Fibroblast of peridontal ligament (primary cell): ENCODE measurements around the gene COX8A.
"Not testable (repeated sequence)": the region's sequence is repeated elsewhere in the genome, so short reads cannot be mapped to it uniquely, and the experiment has no call there.

Experiments
- DNase-seq: peaks from one replicate; pipeline ENCODE4 v3.0.0-alpha.2; 2010; ENCODE audit errors: extremely low read depth

COX8A gene, protein sequence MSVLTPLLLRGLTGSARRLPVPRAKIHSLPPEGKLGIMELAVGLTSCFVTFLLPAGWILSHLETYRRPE

DNA sequence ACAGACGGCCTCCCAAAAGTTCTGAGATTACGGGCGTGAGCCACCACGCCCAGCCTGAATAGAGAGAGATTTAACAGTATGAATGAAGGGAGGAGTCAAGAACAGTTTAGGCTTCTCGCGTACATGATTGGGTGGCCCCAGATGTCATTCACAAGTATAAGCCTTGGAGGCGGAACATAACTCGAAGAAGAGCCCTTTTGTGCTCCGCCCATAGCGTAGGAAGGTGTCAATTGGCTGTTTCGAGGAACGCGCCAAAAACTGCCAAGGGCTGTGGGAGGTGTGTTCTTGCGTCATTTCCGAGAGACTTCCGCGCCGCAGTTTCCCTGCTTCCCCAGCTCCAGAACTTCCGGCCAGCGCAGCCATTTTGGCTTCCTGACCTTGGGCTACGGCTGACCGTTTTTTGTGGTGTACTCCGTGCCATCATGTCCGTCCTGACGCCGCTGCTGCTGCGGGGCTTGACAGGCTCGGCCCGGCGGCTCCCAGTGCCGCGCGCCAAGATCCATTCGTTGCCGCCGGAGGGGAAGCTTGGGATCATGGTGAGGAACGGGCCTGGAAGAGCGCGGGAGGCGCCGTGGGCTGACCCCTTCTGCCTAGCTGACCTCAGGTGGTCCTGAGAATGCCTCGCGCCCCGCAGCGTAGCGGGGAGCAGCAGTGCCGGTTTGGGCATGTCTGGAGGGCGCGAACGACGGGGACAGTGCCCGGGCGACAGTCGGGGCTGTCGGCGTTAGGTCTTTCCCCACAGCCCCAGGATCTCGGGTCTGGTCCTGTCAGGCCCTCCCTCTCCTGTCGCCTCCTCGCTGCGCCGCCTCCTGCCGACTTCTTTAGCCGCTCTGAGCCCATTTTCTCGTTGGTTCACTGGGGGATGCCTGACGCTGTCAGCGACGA, at the start of gene COX8A:
TSS of gene COX8A (plus strand) at position 362 of the 885 bp plus-strand sequence. CDS start at position 423, 61 bp downstream.
- DNase-seq, result peak; percentile 100

DNA sequence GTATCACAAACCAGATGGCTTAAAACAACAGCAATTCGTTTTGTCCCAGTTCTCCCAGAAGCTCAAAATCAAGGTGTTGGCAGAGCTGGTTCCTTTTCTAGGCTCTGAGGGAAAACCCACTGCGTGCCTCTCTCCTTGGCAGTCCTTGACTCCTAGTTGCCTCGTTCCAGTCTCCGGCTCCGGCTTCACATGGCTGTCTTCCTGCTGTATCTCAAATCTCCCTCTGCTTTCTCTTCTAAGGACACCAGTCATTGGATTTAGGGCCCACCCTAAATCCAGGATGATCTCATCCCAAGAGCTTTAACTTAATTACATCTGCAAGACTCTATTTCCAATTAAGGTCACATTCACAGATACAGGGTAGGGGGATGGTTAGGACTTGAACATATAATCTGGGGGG, 44.8 kb upstream of the COX8A start:
- DNase-seq, result no peak

DNA sequence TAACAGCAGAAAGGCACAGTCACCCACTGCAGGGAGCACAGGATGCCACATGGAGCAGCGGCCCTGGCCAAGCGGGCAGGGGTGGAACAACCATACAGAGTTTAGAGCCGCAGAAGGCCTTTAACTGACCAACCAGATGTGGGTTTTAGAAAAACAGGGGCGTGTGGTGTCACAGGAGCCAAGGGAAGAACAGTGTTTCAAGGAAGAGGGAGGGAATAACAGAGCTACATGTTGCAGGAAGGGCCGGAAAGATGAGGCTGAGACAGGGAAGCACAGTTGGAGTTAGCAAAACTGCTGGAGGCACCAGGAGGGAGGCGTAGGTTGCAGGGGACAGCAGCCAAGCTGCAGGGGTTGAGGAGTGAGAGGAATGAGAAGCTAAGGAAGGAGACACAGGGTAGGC, 43.4 kb upstream of the COX8A start:
- peak; percentile 15 for DNase-seq

DNA sequence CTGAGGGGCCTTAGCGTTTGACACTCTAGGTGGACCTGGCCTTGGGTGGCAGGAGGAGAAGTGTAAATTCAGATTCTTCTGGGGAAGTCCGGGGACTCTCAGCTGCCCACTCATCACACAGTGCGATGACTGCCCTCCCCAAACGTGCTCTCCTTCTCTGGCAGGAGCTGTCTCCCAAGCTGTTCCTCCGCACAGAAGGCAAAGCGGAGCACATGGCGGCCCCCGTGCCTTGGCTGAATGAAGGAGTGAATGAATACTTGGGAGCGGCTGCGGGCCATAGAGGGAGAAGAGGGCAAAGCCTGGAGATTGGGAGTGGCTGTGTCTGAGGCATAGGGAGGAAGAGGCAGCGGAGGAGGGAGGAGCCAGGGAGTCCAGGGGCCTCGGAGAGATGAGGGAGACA, 42.5 kb upstream of the COX8A start:
- DNase-seq, result no peak

DNA sequence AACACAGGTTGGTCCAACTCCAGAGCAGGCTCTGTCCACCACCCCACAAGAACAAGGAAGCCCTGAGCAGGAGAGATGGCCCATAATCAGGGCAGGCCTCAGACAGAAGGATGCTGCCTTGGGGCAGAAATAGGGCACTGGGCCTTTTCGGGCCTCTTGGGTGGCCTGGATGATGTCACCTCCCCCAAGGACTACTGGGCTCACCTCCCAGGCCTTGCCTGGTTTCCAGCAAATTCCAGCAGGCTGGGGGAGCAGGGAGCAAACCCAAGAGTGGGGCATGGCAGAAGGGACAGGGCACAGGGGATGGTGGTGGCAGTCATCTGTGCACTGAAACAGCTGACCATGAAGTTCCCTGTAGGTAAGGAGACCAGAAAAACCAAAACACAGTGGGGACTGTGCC, 41.0 kb upstream of the COX8A start:
- peak; percentile 36 for DNase-seq

DNA sequence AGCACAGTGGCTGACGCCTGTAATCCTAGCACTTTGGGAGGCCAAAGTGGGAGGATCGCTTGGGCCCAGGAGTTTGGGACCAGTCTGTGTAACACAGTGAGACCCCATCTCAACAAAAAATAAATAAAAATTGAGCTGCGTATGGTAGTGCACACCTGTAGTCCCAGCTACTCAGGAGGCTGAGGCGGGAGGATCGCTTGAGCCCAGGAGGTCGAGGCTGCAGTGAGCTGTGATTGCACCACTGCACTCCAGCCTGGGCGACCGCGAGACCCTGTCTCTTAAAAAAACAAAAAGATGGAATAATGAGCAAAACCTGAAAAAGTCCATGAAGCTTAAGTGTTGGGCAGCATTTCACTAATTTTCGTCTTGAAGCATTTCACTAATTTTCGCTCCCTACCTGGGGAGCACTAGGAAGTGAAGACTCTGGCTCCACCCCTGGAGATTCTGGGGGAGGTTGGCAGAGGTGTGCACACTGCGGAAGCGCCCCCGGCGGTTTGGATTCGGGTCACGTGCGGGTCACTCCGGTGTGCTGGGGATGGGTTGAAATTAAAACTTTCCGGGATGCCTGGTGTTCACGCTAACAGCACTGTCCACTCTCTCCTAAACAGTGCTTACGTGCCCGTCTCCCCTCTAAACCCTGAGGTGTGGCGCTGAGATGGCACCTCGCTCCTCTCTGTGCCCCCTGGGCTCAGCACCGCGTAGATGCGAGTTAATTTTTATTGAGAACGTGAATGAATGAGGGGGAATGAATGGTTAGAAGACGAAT, 36.5 kb upstream of the COX8A start:
- DNase-seq, result no peak

DNA sequence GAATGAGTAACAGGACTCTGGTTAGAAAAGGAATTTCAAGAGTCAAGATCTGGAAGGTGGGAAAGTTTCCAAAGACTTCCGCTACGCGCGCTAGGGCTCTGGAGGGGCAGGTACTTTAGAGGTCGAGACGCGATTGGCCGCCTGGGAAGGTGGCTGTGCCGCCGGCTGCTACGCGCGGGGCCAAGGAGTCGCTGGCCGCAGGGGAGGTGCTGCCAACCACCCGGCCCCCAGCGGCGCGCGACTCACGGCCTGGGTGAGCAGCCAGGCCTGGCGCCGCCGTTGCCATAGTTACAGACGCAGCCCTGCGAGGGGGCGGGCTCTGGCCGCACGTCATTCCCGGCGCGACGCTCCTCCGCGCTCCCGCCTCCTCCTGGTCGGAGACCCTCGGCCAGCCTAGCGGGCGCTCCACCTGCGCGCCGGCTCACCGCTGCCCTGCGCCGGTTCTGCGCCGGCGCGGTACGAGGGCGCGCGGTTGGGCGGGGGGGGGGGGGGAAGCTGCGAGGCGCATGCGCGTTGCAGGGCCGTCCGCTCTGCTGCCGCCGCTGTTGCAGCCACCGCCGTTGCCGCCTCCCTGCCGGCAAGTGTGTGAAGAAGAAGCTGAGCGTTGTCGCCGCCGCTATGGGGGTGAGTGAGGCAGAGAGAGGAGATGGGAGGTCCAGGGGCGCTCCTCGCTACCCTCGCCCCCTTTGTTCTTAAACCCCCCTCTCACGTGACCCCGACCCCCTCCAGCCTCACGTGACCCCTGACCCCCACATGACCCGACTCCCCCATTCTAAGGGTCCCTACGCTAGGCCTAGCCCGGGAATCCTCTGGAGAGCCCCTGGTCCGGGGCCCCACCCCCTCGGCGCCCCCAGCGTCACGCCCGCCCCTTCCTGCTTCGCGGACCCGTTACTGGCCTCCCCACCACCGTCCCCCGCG, 35.7 kb upstream of the COX8A start, which contains the start of gene NAA40:
TSS of gene NAA40 (plus strand) at position 524 of the 918 bp plus-strand sequence. CDS start at position 619, 95 bp downstream.
- DNase-seq, result peak; percentile 90

DNA sequence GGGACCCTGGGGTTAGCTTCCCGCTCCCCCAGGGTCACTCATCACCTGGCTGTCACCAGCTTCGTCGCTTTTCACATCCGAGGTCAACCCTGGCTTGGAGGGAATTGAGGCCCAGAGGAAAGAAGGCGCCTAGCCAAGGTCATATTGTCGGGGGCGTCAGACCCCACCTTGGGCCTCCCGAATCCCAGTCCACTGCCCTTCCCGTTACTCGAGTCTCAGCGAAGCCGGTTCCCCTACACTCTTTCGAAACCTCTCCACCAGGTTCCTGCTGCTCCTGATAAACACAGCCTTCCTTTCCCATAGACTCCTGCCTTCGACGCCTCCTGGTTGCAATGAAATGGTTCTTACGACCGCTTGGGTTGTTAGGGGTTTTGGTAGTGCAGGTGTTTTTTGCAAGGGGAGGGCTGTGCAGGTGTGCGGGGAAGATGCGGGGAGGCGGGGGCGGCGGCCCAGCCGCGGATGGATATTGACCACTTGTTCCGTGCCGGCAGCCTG, 35.0 kb upstream of the COX8A start:
- peak; percentile 27 for DNase-seq

DNA sequence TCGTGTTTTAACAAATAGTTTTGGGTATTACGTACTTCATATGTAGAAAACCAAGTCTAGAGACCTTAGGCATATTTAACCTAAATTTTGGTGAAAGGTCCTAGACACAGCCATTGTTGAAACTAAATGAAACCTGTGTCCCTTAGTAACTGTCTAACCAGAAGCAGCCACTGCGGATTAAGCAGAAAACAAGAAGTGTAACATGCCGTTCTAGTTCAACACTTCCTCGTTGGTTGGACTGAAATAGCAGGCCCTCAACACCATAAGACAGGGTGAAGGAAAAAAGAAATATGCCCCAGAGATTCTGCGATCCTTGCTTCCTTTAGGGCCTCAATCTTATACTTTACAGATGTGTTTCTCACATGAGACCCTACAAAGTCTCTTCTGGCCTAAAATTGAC, 33.6 kb upstream of the COX8A start:
- no peak for DNase-seq

DNA sequence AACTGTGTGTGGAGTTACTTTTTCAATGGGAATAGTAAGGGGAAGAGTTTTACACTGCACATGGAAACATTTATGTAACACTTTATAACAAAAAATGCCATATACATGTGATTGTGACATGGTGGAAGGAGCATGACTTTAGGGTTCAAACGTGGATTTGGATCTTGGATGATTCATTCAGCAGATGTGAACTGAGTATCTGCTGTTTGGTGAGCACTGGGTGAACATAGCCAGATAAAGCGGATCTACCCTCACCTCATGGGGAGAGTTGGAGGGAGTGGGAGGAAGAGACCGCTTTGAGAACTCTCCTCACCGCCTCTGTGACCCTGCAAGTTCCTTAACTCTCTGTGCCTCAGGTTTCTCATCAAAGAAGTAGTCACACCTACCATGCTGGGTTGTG, 32.5 kb upstream of the COX8A start:
- no peak for DNase-seq

DNA sequence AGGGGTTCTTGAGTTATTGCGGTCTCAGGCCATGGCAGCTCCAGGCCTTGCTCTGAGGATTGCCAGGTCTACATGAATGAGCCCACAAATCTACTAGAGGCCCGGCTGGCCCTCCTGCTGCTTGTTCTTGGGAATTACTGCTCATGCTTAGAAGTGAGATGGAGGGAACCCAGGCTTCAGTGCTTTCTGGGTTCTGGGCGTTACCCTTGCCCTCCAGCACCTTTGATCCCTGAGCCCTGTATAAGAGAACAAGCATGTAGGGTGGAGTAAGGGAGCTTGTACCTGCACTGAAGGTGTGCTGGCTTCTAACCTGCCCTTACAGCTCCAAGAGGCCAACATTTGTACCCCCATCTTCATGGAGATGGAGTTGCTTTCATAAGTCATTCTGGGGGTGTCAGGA, 31.6 kb upstream of the COX8A start:
- DNase-seq, result no peak

DNA sequence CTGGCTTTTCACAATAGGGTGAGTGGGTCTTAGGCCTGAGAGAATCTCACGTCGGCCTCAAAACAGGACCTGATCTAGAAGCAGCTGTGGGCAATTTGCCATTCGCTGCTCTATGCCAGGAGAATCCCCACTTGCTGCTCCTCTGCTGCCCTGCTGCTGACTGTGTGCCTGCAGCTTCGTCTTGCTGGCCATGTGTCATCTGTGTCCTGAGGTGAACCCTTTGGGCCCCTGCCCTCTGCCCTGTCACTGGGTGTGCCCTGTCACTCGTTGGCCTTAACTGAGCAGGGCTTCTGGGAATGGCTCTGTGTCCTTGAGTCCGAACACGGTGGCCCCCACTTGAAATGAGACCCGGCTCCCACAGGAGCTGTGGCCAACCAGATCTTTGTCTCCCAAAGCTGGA, 29.4 kb upstream of the COX8A start:
- DNase-seq, result no peak

DNA sequence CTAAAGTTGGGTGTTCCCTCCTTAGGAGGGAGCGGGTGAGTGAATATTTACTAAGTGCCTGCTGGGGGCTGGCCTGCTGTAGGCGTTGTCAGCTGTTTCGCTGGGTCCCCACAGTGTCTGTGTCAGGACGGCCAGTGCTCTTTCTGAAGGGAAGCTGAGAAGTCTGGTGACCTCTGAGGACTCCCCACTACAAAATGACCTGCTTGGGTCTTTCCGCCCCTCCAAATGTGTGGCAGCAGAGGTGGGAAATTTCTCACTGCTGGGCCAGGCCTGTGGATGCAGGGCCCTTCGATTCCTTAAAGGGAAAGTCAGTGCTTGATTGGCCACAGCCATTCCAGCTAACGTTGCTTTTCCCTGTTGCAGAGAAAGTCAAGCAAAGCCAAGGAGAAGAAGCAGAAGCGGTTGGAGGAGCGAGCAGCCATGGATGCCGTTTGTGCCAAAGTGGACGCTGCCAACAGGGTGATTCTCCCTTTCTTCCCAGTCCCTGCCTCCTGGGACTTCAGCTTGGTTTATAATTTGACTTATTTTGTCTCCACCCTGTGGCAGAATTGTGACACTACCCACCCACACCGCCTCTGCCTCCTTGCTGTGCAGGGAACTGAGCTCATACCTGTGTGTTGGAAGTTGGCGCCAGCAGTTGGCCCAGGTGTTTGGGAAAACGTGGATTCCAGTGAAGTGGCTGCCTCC, 28.8 kb upstream of the COX8A start:
- peak; percentile 83 for DNase-seq

DNA sequence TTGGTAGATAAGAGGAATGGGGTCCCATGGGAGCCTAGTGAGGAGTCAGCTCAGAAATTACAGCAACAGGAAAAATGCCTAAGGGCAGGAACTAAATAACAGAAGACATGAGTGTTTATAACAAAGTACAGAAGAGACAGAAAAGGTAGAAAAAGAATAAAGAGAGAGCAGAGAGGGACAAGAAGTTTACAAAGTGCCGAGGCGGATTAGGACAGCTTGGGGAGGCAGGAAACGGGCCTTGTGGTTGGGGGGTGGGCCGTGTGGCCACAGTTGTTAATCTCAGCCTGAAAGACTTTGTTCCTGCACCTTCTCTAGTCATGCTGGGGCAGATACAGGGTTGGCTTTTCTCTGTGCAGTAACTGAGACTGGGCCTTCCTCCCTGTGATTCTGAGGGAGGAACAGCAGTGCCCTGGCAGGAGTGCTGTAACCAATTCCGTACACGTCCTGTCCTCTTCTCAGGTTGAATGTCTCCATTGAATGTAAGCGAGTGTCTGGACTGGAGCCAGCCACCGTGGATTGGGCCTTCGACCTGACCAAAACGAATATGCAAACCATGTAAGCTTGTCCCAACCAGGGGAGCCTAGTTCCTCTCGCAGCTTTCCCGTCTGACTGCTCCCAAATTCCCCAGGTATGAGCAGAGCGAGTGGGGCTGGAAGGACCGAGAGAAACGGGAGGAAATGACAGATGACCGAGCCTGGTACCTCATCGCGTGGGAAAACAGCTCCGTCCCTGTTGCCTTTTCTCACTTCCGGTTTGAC, 22.5 kb upstream of the COX8A start:
- peak; percentile 20 for DNase-seq

DNA sequence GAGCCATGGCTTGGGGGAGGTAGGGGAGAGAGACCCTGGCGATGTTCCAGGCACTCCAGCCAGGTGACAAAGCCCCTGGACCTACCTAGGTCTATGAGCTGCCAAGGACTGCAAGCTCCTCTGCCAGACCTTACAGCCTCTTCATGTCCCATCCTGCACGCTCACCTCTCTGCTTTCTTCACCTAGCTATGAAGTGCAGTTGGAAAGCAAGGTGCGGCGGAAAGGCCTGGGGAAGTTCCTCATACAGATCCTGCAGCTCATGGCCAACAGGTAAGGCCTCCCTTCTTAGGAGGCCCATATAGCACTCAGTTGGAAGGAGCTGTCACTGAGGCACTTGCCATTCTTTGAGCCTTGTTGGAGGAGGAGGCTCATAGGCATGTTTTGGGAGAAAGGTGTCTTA, 21.9 kb upstream of the COX8A start:
- DNase-seq, result no peak

DNA sequence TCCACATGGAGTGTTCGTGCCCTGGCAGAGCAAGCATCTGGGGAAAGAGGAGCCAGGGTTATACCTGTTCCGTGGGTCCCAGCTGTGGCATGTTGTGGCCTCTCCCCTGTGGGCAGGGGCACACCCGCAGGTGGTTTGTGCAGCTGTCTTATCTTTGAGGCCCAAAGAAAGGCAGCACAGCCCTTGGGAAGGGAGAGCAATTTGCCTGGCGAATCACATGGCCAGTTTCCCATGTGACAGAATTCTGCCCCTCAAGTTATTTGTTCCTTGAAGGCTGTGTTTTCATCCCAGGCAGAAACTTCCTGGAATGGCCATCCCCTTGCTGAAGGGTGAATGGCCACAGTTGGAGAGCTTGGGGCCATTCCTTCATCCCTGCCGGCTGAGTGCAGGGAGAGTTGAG, 16.4 kb upstream of the COX8A start:
- no peak for DNase-seq

DNA sequence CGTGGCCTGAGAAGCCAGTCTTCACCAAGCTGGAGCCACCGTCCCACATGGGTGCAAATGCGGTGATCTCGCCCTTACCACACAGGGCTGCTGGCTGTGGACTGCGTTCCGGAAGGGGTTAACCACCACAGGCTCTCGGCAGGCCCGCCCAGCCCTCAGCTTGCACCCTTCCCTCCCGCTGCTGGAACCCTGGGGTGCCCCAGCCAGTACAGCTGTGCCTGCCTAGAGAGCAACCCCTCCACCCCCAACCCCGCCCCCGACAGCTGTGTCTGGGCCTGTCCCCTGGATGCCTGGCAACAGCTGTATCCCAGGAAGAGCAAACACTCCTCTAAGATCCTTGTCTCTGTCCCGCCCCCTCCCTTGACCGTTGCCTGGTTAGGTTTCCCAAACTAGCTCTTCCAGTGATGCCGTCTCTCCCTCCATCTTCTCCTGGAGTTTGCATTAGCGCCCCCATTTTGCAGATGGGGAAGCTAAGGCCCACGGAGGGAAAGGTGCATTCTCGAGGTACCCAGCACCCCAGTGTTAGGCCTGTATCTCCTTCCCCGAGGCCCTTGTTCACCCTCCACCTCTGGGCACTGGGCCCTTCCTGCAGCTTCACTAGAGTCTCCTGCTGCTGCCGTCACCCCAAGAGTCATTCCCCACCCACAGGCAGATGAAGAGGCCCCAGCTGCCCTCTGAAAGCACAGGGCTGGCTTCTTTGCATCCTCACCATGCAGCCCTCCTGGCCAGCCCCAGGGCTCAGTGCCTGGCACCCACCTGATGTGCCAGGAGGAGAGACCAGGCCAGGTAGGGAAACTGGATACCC, 12.6 kb upstream of the COX8A start:
- DNase-seq, result peak; percentile 49

DNA sequence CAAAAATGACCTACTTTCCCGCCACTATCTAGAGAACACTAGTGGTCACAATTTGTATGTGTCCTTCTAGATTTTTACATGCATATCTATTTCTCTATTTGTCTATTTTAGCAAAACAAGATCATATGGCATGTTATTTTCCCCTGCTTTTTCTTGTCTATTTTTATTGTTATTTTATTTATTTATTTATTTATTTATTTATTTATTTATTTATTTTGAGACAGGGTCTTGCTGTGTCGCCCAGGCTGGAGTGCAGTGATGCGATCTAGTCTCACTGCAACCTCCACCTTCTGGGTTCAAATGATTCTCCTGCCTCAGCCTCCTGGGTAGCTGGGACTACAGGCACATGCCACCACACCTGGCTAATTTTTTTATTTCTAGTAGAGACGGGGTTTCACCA, 10.5 kb upstream of the COX8A start:
- not testable (repeated sequence) for DNase-seq

DNA sequence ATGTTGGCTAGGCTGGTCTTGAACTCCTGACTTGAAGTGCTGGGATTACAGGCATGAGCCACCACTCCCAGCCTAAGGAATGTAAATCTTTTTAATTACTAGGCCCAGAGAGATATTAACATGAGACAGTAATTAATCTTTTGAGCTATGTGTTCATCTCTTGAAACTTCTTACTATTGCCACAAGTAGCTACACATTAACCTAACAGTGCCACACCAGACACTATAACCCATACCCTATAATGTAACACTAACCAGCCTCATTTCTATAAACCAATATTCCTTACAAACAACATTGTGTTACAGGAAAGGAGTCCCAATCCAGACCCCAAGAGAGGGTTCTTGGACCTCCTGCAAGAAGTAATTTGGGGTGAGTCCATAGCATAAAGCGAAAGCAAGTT, 8.0 kb upstream of the COX8A start:
- DNase-seq, result no peak
